HL-60 (cell line): ENCODE results near the gene PTGIR.

Source experiments
- DNase-seq, 2 experiments: peaks; one replicate each; pipeline ENCODE4 v3.0.0-alpha.2; 2010 to 2020; ENCODE audit warnings: low read depth in 1 of 2, low spot score in 1 of 2
- H3K27ac ChIP-seq: fragments of 250-450 bp; sonication (Bioruptor Pico); replicated peaks from 2 replicates; pipeline ENCODE4 v1.5.1; 2020; ENCODE audit warnings: mild to moderate bottlenecking, moderate library complexity
- H3K27me3 ChIP-seq: fragments of 250-450 bp; sonication (Bioruptor Pico); 2 replicates; pipeline ENCODE4 v1.5.1; 2021; ENCODE audit warnings: mild to moderate bottlenecking, moderate library complexity; ENCODE audit not compliant: insufficient read depth, poor library complexity, severe bottlenecking
- H3K4me3 ChIP-seq: replicated peaks from 2 replicates; pipeline ENCODE4 v1.5.1; 2011; ENCODE audit warnings: mild to moderate bottlenecking, control low read depth, low read length; ENCODE audit not compliant: insufficient read depth
- CTCF ChIP-seq: IDR thresholded peaks from one replicate; pipeline ENCODE4 v1.5.1; 2011; ENCODE audit warnings: low read length, control low read depth, inconsistent platforms; ENCODE audit not compliant: insufficient read depth
- GABPA ChIP-seq: IDR thresholded peaks from 2 replicates; pipeline ENCODE4 v1.6.1; 2012; ENCODE audit warnings: low read depth
- POLR2AphosphoS5 ChIP-seq: IDR thresholded peaks from 2 replicates; pipeline ENCODE4 v1.6.1; 2012; ENCODE audit warnings: low read depth
- REST ChIP-seq: IDR thresholded peaks from 2 replicates; pipeline ENCODE4 v1.6.1; 2012; ENCODE audit warnings: low read depth; ENCODE audit not compliant: insufficient replicate concordance
- SPI1 ChIP-seq: IDR thresholded peaks from 2 replicates; pipeline ENCODE4 v1.6.1; 2012; ENCODE audit warnings: low read depth, mild to moderate bottlenecking, borderline replicate concordance

The PTGIR gene

GRCh38 chr19:46656541-46656940 is 31.7 kb upstream of the PTGIR start:
- peaks cover 19% of the 10 kb centered on the region for H3K27me3 ChIP-seq
- no peak overlapping the region for H3K4me3 ChIP-seq
- no peak for DNase-seq
- H3K27ac ChIP-seq = no peak overlapping the region
- TF ChIP-seq POLR2AphosphoS5 = no peak
- TF ChIP-seq SPI1 = no peak
- TF ChIP-seq GABPA = no peak
- no peak for TF ChIP-seq REST
- TF ChIP-seq CTCF = no peak

GRCh38 chr19:46654621-46655152 is 29.8 kb upstream of the PTGIR start:
- DNase-seq = no peak

GRCh38 chr19:46650445-46650844 is 25.6 kb upstream of the PTGIR start:
- Histone ChIP-seq H3K27me3 (peaks cover 16% of the 10 kb centered on the region), H3K4me3 (no peak overlapping the region), H3K27ac (no peak overlapping the region)
- DNase-seq = no peak
- TF ChIP-seq CTCF (no peak), SPI1 (no peak), POLR2AphosphoS5 (no peak), GABPA (no peak), REST (no peak)

More at GRCh38 chr19:46654621-46655152, 29.8 kb upstream of the PTGIR start:
- TF ChIP-seq SPI1 (no peak), REST (no peak), CTCF (no peak), GABPA (no peak), POLR2AphosphoS5 (no peak)
- Histone ChIP-seq H3K27me3 (peaks cover 12% of the 10 kb centered on the region), H3K27ac (no peak overlapping the region), H3K4me3 (no peak overlapping the region)
